NCI-H446 treated with DMSO at 0.1 percent for 48 hours (cell line): ENCODE measurements around the gene CACNA1D.
"Not testable (repeated sequence)": the region's sequence is repeated elsewhere in the genome, so short reads cannot be mapped to it uniquely, and the experiment has no call there.

ENCODE experiments used
- DNase-seq: peaks from one replicate; lab custom pipeline; 2025; lab: John Stamatoyannopoulos, UW

CACNA1D gene

DNA sequence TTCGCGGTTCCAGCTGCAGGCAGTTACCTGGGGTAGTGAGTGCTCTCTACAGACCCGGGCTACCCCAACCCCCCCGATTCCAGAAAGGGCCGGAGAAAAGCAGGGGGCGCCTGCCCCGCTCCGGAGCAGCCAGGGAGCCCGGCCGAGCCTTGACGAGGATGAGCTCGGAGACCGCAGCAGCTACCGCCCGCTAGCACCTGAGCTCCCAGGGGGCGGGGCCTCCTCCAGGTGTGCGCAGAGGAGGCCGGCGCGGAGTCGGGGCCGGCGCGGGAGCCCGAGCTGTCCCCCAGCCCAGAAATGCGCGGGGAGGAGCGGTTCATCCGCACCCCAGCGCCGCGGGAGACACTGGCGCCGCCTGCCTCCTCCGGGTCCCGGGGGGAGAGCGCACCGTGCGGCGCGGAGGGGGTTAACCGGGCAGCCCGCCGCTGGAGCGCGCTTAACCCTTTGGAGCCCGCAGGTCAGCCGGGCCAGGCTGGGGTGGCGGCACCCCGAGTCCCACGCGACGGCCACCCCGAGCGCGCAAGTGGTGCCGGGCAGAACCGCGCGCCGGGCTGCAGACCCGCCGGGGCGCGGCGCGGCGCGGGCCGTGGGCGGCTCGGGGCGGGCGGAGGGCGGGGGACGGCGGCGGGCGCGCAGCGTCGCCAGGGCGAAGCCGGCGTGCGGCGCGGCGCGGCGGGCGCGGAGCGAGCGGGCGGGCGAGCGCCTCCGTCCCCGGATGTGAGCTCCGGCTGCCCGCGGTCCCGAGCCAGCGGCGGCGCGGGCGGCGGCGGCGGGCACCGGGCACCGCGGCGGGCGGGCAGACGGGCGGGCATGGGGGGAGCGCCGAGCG is at the start of gene CACNA1D:
Gene CACNA1D, plus strand, starts transcription at position 649 of the 829 bp plus-strand sequence. CDS start 556 bp downstream, outside the sequence.
- no peak for DNase-seq

DNA sequence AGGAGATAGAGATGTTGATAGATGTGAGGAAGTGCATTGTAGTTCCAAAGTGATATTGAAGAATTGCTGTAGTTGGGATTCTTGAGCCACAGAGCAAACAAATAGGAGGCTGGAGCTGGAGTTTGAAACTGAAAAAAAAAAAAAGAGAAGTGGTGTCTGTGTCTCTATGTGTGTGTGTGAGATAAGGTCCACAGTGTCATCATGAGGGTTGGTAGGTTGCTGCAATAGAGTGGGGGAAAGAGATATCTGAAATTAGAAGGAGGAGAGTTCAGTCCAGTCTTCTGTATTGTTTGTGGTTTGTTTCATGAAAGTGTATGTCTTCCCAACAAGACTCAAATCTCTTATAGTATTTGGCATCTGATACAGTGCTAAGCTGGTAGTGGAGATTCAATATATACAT is 37.3 kb upstream of the CACNA1D start:
- no peak for DNase-seq

DNA sequence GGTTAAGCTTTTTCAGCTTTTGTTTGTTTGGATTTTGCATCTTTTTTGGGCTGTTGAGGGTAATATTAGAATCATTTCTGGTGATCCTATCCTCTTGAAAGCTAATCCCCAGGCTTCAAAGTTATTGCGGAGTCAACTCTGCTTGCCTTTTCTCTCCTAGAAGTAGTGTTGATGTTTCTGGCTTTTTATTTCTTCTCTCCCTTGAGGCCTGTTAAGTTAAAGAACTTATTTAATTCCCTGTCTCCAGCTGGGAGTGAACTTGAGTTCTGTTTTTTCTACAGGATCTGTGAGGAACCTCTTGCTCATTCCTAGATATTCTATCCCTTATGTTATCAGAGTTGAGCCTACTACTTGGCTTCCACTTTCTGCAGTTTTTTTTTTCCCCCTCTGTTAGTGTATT is 34.1 kb upstream of the CACNA1D start:
- no peak for DNase-seq

DNA sequence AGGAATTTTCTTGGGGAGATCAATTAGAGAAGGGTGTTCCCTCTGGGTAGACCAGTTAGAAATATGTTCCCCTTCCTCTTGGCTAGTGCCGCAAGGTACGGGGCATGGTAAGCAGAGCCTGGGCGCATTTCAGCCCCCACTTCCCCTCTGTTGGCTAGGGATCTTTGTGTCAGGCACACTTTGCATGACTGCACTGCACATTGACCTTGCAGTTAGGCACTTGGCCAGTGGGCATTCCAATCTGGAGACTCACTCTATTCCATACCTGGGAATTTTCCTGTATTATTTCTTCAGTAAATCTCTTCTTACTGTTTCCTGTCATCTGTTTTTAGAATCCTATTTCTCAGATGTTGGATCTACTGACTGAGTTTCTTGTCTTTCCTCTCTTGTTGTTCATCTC is 30.0 kb upstream of the CACNA1D start:
- DNase-seq: no peak

DNA sequence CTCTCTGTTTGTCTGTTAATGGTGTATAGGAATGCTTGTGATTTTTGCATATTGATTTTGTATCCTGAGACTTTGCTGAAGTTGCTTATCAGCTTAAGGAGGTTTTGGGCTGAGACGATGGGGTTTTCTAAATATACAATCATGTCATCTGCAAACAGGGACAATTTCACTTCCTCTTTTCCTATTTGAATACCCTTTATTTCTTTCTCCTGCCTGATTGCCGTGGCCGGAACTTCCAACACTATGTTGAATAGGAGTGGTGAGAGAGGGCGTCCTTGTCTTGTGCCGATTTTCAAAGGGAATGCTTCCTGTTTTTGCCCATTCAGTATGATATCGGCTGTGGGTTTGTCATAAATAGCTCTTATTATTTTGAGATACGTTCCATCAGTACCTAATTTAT is 24.7 kb upstream of the CACNA1D start:
- not testable (repeated sequence) for DNase-seq

DNA sequence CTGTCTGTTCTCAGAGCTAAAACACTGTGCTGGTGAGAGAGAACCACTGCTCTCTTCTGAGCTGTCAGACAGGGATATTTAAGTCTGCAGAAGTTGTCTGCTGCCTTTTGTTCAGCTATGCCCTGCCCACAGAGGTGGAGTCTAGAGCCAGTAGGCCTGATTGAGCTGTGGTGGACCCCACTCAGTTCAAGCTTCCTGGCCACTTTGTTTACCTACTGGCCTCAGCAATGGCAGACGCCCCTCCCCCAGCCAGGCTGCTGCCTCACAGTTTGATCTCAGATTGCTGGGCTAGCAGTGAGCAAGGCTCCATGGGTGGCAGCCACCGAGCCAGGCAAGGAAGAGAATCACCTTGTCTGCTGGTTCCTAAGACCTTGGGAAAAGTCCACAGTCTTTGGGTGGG is 21.0 kb upstream of the CACNA1D start:
- DNase-seq: no peak

DNA sequence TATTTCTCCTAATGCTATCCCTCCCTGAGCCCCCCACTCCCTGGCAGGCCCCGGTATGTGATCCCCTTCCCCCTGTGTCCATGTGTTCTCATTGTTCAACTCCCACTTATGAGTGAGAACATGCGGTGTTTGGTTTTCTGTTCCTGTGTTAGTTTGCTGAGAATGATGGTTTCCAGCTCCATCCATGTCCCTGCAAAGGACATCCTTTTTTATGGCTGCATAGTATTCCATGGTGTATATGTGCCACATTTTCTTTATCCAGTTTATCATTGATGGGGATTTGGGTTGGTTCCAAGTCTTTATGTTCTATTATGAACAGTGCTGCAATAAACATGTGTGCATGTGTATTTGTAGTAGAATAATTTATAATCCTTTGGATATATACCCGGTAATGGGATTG is 18.0 kb upstream of the CACNA1D start:
- DNase-seq: not testable (repeated sequence)

DNA sequence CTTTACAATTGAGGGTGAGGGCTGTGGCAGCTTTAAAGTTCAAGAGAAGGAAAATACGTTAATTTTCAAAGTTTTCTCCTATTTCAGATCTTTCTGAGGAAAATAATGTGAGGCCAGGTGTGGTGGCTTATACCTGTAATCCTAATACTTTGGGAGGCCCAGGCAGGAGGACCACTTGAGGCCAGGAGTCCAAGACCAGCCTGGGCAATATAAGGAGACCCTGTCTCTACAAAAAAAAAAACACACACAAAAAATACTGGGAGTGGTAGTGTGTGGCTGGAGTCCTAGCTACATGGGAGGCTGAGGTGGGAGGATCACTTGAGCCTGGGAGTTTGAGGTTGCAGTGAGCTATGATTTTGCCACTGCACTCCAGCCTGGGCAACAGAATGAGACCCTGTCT is 16.7 kb upstream of the CACNA1D start:
- not testable (repeated sequence) for DNase-seq

DNA sequence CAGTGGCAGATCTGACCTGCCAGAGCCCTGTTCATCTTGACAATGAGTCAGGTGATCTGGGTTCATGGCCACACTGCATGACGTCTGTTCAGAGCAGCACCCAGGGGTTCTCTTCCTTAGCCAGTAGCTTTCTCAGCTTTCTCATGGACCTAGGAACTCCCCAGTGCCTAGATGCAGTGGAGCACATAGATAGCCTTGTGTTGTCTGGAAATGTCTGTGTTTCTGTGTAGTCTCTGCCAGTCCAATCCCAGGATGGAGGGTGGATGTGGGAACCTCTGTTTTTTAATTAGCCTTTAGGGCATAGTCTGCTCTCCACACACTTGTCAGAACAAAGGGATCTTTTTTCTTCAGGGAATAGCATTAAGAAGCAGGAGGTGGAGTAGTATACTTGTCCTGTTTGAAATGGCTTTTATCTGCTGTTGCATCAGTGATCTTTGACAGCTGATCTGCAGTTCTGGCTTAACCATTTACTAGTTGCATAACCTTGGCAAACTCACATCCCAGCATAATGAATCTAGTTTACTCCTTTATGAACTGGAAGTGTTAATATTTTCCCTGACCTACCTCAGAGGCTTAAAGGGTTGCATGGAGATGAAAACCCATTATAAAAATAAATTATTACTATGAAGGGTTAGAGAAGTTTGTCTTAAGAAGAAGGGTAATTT is 16.1 kb upstream of the CACNA1D start:
- DNase-seq: no peak

DNA sequence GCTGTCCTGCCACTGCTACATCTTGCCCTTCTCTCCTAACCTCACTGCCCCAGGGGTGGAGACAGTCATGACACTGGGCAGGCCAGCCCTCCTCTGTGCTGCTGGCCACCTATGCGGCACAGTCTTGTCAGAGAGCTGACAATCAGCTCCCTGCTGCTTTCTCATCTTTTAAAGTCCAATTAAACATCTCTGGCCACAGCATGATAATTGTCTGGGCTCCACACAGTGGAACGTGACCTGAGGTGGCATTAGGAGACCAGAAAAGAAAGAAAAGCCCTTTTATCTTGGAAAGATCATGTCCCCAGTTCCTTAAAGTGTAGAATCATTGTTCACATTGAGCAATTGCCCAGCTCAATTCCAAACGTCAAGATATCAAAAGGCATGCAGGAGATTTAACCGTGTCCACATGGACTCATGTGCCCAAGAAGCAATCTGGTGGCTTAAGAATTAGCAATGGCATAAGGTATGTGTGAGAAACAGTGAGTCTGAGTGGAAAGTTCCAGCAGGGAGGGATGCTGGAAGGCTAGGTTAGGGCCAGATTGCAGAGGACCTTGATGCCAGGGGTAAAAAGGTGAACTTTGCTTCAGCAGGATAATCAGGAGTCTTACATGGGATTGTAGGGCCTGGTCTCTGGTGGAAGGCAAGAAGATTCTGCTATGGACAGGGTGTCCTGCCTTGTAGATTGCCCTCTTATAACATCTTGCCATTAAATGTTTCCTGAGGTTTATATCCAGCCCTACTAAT is 15.3 kb upstream of the CACNA1D start:
- no peak for DNase-seq

DNA sequence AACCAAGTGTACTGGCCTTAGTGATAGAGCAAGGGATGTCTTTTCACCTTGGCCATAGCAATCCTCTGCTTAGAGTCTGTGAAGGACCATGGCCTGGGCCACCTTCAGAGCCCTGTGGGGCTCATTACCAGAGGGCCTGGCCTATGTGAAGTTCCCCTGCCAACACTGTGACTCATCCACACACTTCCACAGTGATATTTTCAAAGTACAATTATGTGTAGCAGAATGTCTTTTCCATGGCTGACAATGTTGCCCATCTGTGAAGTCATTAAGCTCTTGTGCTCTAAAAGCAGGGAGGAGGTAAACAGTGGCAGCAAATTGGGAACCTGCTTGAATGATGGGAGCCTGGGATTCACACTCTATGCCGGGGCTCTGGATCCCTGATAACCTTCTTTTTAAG is 12.2 kb upstream of the CACNA1D start:
- DNase-seq: no peak

DNA sequence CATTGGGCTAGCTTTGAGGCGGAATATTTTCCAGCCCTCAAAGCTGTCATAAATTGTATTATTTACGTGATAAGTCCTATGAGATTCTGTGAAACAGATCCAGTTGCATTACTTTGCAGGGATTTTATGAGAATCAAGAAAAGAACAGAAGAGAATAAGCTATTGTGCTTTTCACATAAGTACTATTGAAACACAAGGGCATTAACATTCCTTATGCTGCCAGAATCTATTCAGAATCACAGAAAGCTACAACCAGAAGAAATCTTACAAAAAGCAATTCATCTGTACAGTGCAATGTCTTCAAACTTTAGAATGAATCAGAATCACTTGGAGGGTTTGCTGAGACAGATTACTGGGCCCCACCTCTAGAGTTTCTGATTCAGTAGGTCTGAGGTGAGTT is 10.6 kb upstream of the CACNA1D start:
- no peak for DNase-seq

DNA sequence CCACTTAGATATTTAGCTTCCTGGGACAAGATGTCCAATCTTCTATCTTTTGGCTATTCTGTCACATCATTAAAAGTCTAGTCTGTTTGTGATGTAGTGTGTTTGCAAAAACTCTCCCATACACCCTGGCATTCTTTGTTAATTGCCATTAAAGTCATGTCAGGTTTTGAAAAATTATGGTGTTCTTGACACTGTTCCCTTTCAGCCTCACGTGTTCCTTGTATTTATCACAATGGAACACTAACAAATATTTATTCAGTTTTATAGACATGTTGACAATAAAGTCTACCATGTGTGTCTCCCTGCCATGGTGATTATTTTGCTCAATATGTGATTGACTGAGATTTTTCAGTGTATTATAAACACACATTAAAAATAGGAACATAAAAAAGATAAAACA is 9.4 kb upstream of the CACNA1D start:
- DNase-seq: no peak

DNA sequence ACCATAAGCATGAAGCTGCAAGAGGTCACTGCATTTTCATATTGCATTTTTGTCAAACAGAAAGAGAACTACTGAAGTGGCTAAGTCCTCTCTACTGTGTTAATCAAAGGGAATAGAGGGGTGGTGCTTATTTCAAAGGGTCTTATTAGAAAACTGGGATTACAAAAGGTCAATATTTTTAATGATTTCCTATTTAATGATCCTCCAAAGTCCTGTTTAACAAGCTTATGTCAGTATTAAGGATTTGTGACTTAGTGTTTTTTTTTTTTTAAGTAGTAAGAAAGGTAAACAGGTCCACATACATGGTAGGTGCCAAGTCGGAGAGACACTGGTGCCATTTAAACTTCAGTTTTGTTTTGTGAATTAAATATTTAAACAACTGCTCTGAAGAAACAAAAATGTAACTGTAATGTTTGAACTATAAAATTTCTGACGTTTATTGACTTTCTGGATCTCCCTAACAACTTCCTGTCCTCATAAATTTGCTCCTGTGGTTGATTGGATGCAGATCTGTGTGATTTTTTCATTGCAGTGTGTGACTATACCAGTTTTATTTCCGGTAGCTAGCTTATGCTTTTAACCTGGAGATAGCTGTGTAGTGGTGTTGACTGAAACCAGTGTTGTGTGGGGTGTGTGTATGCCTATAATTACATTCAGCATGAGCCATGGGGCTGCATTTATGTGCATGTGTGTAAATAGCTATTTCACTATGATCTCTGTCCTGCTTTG is 8.6 kb upstream of the CACNA1D start:
- DNase-seq: no peak

DNA sequence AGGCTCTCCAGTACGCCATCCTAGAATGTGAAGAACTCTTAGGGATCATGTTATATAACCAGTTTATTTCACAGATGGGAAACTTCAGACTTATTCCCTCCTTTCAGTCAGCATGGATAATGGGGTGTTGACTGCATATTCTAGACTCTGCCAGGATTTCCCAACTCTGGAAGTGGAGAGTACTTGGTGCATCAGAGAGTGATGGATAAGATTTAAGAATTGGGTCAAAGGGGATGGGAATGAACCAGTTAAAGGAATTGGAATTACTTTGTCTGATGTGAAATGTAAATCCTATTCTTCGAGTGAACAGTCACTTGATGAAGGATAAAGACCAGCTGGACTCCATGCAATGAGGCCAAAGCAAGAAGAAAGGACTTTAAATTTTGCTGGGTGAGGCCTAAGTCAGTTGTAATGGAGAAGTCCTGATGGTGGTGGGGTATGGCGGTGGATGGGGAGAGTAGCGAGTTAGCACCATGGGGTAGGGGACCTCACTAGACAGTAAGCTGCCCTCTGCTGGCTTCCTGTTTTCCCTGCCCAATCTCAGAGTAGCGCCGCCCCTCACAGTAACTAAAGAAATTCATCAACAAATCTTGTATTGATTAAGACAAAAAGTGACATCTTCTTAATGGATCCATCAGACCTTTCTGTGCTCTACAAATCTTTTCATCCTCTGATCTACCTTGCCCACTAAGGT is 7.3 kb upstream of the CACNA1D start:
- DNase-seq: no peak

DNA sequence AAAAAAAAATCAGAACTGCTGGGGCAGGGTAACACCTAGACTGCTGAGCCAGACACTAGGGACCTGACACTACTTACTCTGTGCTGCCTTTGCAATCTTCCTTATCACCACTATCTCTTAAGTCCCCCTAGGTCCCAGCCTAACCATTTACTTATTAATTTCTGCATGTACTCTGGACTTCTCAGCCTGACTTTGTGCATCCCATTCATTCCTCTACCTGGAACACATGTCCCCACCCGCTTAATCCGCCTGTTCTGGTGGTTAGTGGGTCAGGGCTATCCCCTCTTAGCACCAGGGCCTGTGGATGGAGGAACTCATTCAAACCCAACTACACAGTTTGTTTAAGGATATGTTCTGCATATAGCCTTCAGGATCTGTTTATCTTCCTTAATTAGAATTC is 5.0 kb upstream of the CACNA1D start:
- no peak for DNase-seq

DNA sequence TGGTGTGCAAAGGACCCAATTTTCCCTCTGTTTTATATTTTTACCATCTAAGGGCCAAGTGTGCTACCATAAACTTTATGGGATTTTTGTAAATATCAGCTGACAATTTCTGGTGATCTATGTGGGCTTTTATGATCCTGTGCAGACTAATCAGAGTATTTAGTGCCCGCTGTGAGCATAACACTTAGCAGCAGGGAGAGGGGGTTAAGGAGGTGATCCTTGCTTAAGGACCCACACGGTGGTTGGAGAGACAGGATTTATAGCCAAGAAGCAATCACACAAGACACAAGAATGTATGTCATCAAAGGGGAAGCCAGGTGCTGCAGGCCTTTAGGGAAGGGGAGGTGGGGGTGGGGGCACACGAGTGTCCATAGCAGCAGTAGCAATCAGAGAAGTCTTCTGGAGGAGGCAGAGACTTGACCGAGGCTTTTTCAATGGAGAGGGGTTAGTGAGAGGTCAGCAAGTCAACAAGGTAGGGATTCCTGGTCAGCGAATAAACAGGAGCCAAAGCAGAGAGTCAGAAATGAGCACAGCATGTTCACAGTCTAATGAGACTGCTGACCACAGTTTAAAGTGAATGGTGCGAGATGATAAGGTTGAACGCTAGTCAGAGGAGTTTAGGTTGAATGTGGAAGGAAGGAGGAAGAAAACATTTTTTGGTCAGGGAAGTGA is 4.5 kb upstream of the CACNA1D start:
- no peak for DNase-seq

DNA sequence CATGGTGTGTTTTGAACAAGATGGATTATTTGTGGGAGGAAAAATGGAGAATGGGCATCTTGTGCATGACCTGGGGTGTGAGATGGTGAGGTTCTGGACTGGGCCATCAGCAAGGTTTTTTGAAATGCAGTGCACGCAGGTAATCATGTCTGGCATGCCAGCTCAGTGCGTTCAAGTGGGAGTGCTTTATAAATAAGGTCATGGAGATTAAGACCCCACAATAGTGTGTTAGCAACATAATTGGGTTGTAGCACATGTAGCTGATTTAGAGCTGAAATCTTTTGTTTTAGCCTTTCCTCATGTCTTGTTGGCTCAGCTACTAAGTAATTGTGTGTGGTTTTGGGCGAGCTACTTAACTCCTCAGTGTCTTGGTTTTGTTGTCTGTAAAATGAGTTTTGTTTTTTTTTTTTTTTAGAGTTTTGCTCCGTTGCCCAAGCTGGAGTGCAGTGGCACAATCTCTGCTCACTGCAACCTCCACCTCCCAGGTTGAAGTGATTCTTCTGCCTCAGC is 3.9 kb upstream of the CACNA1D start:
- DNase-seq: no peak

DNA sequence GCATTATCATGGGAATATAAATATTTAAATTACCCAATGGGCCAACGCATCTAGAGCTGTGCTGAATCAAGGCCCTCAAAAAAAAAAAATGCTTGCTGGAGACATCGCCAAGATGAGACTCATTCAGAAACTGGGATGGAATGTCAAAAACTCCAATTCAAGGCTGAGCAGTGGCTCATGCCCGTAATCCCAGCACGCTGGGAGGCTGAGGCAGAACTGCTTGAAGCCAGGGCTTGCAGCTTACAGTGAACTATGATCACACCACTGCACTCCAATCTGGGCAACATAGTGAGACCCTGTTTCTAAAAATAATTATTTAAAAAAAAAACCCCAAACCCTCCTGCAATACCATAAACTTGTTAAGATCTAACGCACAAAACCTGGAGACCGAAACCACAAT is 3.1 kb upstream of the CACNA1D start:
- no peak for DNase-seq

DNA sequence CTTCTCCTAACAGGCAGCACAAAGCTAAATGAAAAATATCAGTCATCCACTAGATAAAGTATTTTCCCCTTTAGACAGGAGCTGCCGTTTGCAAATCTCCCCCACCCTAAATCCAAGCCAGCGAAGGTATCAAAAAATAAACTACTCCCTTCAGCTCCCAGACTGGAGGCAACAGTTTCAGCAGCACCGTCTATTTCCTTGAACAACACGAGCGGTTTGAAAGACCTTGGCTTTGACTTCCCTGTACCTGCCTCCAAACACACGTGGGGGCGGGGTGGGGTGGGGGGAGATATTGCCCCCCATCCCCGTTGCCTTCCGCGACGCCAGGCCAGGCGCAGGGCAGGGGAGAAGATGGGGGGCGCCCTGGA is 832 bp upstream of the CACNA1D start:
- no peak for DNase-seq

DNA sequence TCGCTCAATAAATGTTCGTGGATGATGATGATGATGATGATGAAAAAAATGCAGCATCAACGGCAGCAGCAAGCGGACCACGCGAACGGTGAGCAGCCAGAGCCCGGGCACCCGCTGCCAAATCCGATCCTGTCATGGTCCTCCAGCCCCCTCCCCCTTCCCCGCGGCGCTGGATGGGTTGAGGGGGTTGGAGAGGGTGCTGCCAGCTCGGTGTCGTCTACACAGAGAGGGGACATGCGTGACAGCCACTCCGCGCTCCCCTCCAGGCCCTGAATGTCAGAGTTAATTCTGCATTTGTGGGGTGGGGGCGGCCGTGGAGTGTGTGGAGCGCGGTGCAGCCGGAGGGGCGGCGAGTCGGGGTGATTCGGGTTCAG is 722 bp downstream of the CACNA1D start:
- no peak for DNase-seq
